Fibroblast of mammary gland (primary cell): ENCODE measurements around the gene SHISA4.

ENCODE experiments used
- DNase-seq: peaks from one replicate; pipeline ENCODE4 v3.0.0-alpha.2; 2010; ENCODE audit warnings: low read depth
- H3K4me3 ChIP-seq: 2 replicates; pipeline ENCODE4 v1.5.1; 2011; ENCODE audit warnings: low read depth, mild to moderate bottlenecking, low read length, moderate library complexity; ENCODE audit not compliant: control insufficient read depth
- TF ChIP-seq, protein P1 (sequence below): conservative IDR thresholded peaks from 2 replicates; pipeline ENCODE4 v1.5.1; 2011; ENCODE audit warnings: low read depth, low read length, inconsistent platforms; ENCODE audit not compliant: control insufficient read depth, insufficient read depth

Gene SHISA4

DNA sequence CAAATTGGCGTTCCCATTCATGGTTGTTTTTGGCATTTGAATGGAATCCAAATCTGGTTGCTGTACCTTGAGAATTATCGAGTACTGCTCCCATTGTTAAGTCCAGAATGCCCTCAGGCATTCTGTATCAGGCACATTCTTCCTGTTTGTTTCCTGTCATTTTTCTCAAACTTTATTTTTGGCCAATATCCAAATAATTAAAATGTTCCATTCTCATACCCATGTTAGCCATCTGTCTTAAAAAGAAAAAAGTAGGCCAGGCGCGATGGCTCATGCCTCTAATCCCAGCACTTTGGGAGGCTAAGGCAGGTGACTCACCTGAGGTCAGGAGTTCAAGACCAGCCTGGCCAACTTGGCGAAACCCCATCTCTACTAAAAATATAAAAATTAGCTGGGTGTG is 29.3 kb upstream of the SHISA4 start:
- H3K4me3 ChIP-seq = no peak overlapping the region
- no peak for DNase-seq
- TF ChIP-seq, protein P1, sequence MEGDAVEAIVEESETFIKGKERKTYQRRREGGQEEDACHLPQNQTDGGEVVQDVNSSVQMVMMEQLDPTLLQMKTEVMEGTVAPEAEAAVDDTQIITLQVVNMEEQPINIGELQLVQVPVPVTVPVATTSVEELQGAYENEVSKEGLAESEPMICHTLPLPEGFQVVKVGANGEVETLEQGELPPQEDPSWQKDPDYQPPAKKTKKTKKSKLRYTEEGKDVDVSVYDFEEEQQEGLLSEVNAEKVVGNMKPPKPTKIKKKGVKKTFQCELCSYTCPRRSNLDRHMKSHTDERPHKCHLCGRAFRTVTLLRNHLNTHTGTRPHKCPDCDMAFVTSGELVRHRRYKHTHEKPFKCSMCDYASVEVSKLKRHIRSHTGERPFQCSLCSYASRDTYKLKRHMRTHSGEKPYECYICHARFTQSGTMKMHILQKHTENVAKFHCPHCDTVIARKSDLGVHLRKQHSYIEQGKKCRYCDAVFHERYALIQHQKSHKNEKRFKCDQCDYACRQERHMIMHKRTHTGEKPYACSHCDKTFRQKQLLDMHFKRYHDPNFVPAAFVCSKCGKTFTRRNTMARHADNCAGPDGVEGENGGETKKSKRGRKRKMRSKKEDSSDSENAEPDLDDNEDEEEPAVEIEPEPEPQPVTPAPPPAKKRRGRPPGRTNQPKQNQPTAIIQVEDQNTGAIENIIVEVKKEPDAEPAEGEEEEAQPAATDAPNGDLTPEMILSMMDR = no peak

DNA sequence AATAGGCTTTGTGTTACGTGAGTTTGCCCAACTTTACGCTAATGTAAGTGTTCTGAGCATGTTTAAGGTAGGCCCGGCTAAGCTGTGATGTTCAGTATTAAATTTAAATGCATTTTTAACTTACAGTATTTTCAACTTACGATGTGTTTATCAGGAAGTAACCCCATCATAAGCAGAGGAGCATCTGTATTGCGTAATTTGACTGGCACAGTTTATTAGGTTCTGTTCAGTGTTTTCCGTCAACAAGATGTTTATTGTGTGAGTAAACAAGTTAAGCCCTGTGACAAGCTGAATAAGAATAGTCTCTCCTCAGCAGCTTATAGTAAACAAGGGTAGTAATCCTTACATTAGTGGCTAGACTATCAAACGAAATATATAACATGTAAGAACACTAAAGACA is 27.2 kb upstream of the SHISA4 start:
- no peak for DNase-seq
- TF ChIP-seq, protein P1 = no peak
- no peak overlapping the region for H3K4me3 ChIP-seq

DNA sequence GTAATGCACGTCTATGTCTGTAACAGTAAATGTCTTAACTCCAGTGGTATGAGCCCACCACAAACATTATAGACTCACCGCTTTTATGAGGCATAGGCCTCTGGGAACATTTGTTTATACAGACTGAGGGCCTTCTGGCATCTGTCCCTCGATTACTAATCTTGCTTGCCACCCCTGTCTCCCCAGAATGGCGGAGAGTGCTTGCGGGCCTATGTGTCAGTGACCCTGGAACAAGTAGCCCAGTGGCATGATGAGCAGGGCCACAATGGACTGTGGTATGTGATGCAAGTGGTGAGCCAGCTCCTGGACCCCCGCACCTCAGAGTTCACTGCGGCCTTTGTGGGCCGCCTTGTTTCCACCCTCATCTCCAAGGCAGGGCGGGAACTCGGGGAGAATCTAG is 18.3 kb upstream of the SHISA4 start:
- no peak overlapping the region for H3K4me3 ChIP-seq
- peak; percentile 57 for DNase-seq
- TF ChIP-seq, protein P1 = no peak

DNA sequence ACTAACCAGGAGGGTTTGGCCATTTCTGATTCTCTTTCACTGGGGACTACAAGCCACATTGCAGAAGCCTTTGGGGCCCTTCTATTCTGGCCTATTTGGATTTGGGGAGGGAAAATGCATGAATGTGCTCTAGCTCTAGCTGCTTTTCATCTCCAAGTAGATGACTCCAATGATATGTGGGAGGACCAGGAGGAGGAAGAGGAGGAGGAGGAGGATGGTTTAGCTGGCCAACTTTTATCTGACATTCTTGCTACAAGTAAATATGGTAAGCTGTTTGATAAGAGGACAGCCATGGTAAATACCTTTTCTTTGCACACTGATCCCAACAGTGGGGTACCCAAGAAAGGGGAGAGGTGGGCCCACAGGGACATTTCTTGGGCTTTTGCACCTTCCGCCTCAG is 14.0 kb upstream of the SHISA4 start:
- no peak for DNase-seq
- H3K4me3 ChIP-seq = no peak overlapping the region
- TF ChIP-seq, protein P1 = no peak

DNA sequence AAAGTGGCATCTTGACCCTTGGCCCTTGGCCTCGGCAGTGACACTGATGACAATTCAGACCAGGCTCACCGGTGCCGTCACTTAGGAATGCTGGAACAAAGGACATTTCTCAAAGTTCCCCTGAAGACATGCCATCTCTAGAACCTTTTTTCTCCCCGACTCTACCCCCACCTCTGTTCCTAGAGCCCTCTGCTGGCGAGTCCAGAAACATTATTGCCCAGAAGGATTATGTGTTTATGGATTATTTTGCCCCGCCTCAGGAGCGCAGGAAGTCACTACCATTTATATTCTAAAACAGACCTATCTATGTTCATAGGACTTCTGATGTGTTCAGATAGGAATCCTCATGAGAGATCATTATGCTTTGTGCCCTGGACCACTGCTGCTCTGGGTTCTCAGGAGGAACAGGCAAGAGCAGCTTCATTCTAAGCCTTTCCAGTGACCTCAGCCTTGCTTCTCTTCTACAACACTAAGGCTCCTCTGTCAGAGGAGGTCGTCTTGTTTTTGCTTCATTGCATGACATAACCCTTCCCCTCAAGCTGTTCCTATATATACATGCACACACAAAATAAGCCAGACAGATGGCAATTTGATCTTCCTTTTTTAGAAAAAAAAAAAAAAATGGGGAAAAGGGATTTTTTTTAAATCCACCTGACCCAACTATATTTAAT is 12.4 kb upstream of the SHISA4 start:
- TF ChIP-seq, protein P1 = peak; percentile 44
- peak; percentile 31 for DNase-seq
- no peak overlapping the region for H3K4me3 ChIP-seq

DNA sequence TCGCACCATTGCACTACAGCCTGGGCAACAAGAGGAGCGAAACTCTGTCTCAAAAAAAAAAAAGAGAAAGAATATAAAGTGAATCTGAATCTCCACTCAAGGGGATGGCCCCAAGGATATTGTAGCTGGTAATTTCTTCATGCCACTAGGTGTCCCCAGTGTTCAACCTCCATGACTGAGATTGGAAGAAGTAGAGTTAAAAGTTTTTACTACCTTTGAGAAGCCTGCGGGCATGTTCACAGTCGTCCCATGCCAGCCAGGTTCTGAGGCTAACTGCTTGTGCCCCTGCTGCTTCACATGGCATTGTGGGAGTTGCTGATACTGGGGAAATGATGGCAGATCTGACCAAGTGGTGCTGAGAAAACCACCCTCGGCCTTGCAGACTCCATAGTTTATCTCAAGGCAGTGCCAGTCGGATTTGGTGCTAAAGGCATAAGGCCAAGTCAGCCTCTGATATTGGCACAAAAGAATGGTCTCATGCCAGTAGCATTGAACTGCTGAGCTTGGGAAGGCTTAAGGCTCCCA is 10.8 kb upstream of the SHISA4 start:
- no peak overlapping the region for H3K4me3 ChIP-seq
- peak; percentile 66 for DNase-seq
- TF ChIP-seq, protein P1 = peak; percentile 76
